ENCODE results near the gene CEP55. TPM values are rescaled to one million over a fixed set of nuclear protein-coding genes. Genes with fewer than 3 reads are reported as not detected.

CEP55 gene
- total and polyA plus RNA-seq, 2 of the 8 experiments (the other 6 are each of a cell fraction or from before 2014, with no cell fraction given): 7.0 to 19.6 TPM

- Histone ChIP-seq H3K36me3 (ENCODE audit: control insufficient read depth in 2 of 4, insufficient read depth in 4 of 4, low read length in 3 of 4) (no peaks in the 10 kb centered on the region), H3K4me2 (ENCODE audit: insufficient read depth in 1 of 2, low read depth in 2 of 2, low read length in 2 of 2) (no peak overlapping the region), H2BK12ac (ENCODE audit: low read depth, low read length) (peak overlapping the region; percentile 60; the same call in 1 of the 2 replicates), H2AK5ac (ENCODE audit: low read depth, low read length) (no peak overlapping the region), H2BK15ac (ENCODE audit: low read length) (peak overlapping the region; percentile 94; the same call in 1 of the 2 replicates), H3K9me3 (ENCODE audit: insufficient read depth in 2 of 2, low read depth in 1 of 2, low read length in 1 of 2) (no peaks in the 10 kb centered on the region), H3K27me3 (replicated peaks in 1 of 4; ENCODE audit: control insufficient read depth in 3 of 4, extremely low read depth in 1 of 4, insufficient read depth in 3 of 4, low read length in 3 of 4) (no peaks in the 10 kb centered on the region), H4K20me1 (replicated peaks in 1 of 2; ENCODE audit: control insufficient read depth in 1 of 2, insufficient read depth in 2 of 2, low read length in 2 of 2) (no peaks in the 10 kb centered on the region), H3K14ac (ENCODE audit: insufficient read length) (no peak overlapping the region), H2BK5ac (ENCODE audit: low read depth, low read length) (no peak overlapping the region; the same call in 1 of the 2 replicates), H3K4ac (replicated peaks; ENCODE audit: insufficient read length, low read depth, low read length) (no peak overlapping the region), H3K4me3 (ENCODE audit: extremely low read depth in 1 of 4, insufficient read depth in 2 of 4, low read depth in 3 of 4, low read length in 4 of 4) (no peak overlapping the region), H3K18ac (ENCODE audit: extremely low read depth, low read length) (no peak overlapping the region), H3K79me2 (ENCODE audit: control insufficient read depth in 1 of 2, insufficient read depth in 2 of 2, low read length in 2 of 2) (no peaks in the 10 kb centered on the region), H4K5ac (ENCODE audit: insufficient read length, low read depth, low read length) (no peak overlapping the region), H2AFZ (ENCODE audit: low read length) (no peak overlapping the region), H2BK20ac (ENCODE audit: low read length) (no peak overlapping the region), H2BK120ac (replicated peaks; ENCODE audit: low read depth, low read length) (no peak overlapping the region), H3K56ac (replicated peaks; ENCODE audit: insufficient read length, low read depth, low read length) (no peak overlapping the region), H3K27ac (ENCODE audit: low read depth, low read length) (no peak overlapping the region), H4K8ac (ENCODE audit: extremely low read depth, insufficient read depth, low read length) (peak overlapping the region; percentile 62), H3K23ac (ENCODE audit: insufficient read length) (no peak overlapping the region), H3K9ac (replicated peaks in 1 of 4; ENCODE audit: extremely low read depth in 1 of 4, low read depth in 3 of 4, low read length in 3 of 4) (no peak overlapping the region), H3K4me1 (replicated peaks in 1 of 4; ENCODE audit: control insufficient read depth in 3 of 4, insufficient read depth in 4 of 4, low read length in 3 of 4) (peaks cover 0 to 3% (median 1%) of the 10 kb centered on the region in 4 experiments; a peak in 3 of 7 replicates), H4K91ac (replicated peaks; ENCODE audit: insufficient read length, low read length) (no peak overlapping the region), H3K23me2 (ENCODE audit: low read depth, low read length) (no peaks in the 10 kb centered on the region), H3K79me1 (ENCODE audit: low read depth, low read length) (no peaks in the 10 kb centered on the region)
- TF ChIP-seq CBX8 (IDR thresholded peaks at IDR 0.05; ENCODE audit: borderline replicate concordance, low read depth, low read length) (no peak), RAD21 (IDR thresholded peaks at IDR 0.05 in 1 of 2, conservative IDR thresholded peaks at IDR 0.05 in 1 of 2; ENCODE audit: low read depth in 2 of 2, low read length in 2 of 2) (no peak), SIRT6 (IDR thresholded peaks at IDR 0.05; ENCODE audit: low read length) (no peak), RXRA (IDR thresholded peaks at IDR 0.05; ENCODE audit: insufficient read depth, low read depth, low read length) (no peak)
- DNase-seq (ENCODE audit: low read depth in 1 of 2, low spot score in 2 of 2) (no peak), FAIRE-seq (no peak)
- CTCF ChIA-PET (ENCODE audit: partially characterized antibody): interaction anchor here (0.7 to 8.9 kb wide), 7 partner anchors 10 to 92 kb away, joined by 3 to 63 read pairs (median 6); partner anchors contain the start of gene MYOF
- POLR2A ChIA-PET (ENCODE audit: partially characterized antibody): no interaction called here
- whole genome bisulfite sequencing, 2 experiments (ENCODE audit: extremely low coverage in 1 of 2, insufficient coverage in 1 of 2, insufficient read length in 1 of 2, insufficient replicate concordance in 2 of 2, low coverage in 1 of 2, low lambda C conversion rate in 2 of 2, missing lambda C conversion rate in 1 of 2): 91% methylated on average over 3 of the region's 3 CpGs; no CpG with 5 or more reads in 1 of the 2 experiments
Observed at GRCh38 chr10:93469454-93469853, 27.0 kb upstream of the CEP55 start.

Data from H1 (cell line).